PC-3 (cell line): ENCODE results near the gene PEX11A. TPM values are rescaled to one million over a fixed set of nuclear protein-coding genes. Genes with fewer than 3 reads are reported as not detected.

Source experiments
- ATAC-seq: fragments of 200-7000 bp; cut with Tn5 transposase; 2 replicates; pipeline ENCODE4 v1.9.1; 2020; ENCODE audit warnings: mild to moderate bottlenecking, moderate library complexity
- BruUV-seq: library from RNA; stranded (reverse); fragments of 400-500 nt; replicated peaks from 2 replicates; lab custom pipeline; 2021; lab: Mats Ljungman, UMichigan
- CTCF ChIA-PET: fragments of 300-600 bp; sonication (Branson Sonifier 250); formaldehyde crosslinking; loops from one replicate; lab custom pipeline; 2022; ENCODE audit warnings: antibody characterized with exemption; lab: Charles Lee
- POLR2A ChIA-PET: fragments of 300-600 bp; sonication (Branson Sonifier 250); formaldehyde crosslinking; loops from one replicate; lab custom pipeline; 2022; ENCODE audit warnings: antibody characterized with exemption; ENCODE audit not compliant: unreplicated experiment; lab: Charles Lee
- DNase-seq: peaks from one replicate; pipeline ENCODE4 v3.0.0-alpha.2; 2015
- H2AFZ ChIP-seq: fragments of 300-600 bp; sonication (generic); 2 replicates; pipeline ENCODE4 v1.6.0; 2016; ENCODE audit warnings: antibody characterized with exemption, low read length
- H3F3A ChIP-seq: fragments of 300-600 bp; sonication (generic); one replicate; pipeline ENCODE4 v1.6.0; 2017; ENCODE audit warnings: antibody characterized with exemption, low read length, control low read depth, mild to moderate bottlenecking; ENCODE audit not compliant: unreplicated experiment
- H3K27ac ChIP-seq: fragments of 300-600 bp; sonication (generic); 2 replicates; pipeline ENCODE4 v1.5.1; 2016; ENCODE audit warnings: mild to moderate bottlenecking, low read length
- H3K27me3 ChIP-seq: fragments of 300-600 bp; sonication (generic); 2 replicates; pipeline ENCODE4 v1.6.1; 2016; ENCODE audit warnings: low read length, mixed read lengths
- H3K36me3 ChIP-seq: fragments of 300-600 bp; sonication (generic); 2 replicates; pipeline ENCODE4 v1.6.1; 2016; ENCODE audit warnings: low read depth, mixed run types, low read length, mixed read lengths
- H3K4me1 ChIP-seq: fragments of 300-600 bp; sonication (generic); 2 replicates; pipeline ENCODE4 v1.5.1; 2016; ENCODE audit warnings: low read length; ENCODE audit not compliant: insufficient read depth
- H3K4me2 ChIP-seq: fragments of 300-600 bp; sonication (generic); 2 replicates; pipeline ENCODE4 v1.6.0; 2016; ENCODE audit warnings: low read length
- H3K4me3 ChIP-seq: fragments of 300-600 bp; sonication (generic); 2 replicates; pipeline ENCODE4 v1.5.1; 2016; ENCODE audit warnings: mild to moderate bottlenecking, low read length, mixed read lengths
- H3K79me2 ChIP-seq: fragments of 300-600 bp; sonication (generic); 2 replicates; pipeline ENCODE4 v1.6.1; 2017; ENCODE audit warnings: low read length, mixed read lengths
- H3K9ac ChIP-seq: fragments of 300-600 bp; sonication (generic); 2 replicates; pipeline ENCODE4 v1.6.0; 2016; ENCODE audit warnings: mild to moderate bottlenecking, low read length
- H3K9me2 ChIP-seq: fragments of 300-600 bp; sonication (generic); replicated peaks from 2 replicates; pipeline ENCODE4 v1.6.1; 2016; ENCODE audit warnings: mixed run types, low read length, mixed read lengths
- H3K9me3 ChIP-seq: fragments of 300-600 bp; sonication (generic); 2 replicates; pipeline ENCODE4 v1.6.1; 2016; ENCODE audit warnings: low read length, mixed read lengths
- H4K20me1 ChIP-seq: fragments of 300-600 bp; sonication (generic); 2 replicates; pipeline ENCODE4 v1.6.1; 2016; ENCODE audit warnings: low read length, mixed read lengths
- EZH2 ChIP-seq: fragments of 300-600 bp; sonication (generic); IDR thresholded peaks from one replicate; pipeline ENCODE4 v1.6.1; 2017; ENCODE audit warnings: antibody characterized with exemption, mild to moderate bottlenecking, low read length; ENCODE audit not compliant: unreplicated experiment
- EZH2phosphoT487 ChIP-seq: fragments of 300-600 bp; sonication (generic); IDR thresholded peaks from 2 replicates; pipeline ENCODE4 v1.6.1; 2018; ENCODE audit warnings: mild to moderate bottlenecking, antibody characterized with exemption, low read length, borderline replicate concordance
- intact Hi-C: fragments of 100-400 bp; cut with micrococcal nuclease; formaldehyde crosslinking; loops from 2 replicates; pipeline ENCODE4 v1.9.0; 2023
- total RNA-seq: library from RNA; depleted of rRNA; stranded (reverse); fragments of >200 nt; gene quantifications from 2 replicates; pipeline ENCODE4 v1.2.3, GENCODE V29; 2014
- TF ChIP-seq, protein P1 (sequence below): fragments of 300-600 bp; sonication (generic); conservative IDR thresholded peaks from 2 replicates; pipeline ENCODE4 v1.5.1; 2017; ENCODE audit warnings: antibody characterized with exemption, low read depth, mild to moderate bottlenecking, low read length

Gene PEX11A
- total RNA-seq, 1 experiment from 2014 or later: 9.7 TPM

DNA sequence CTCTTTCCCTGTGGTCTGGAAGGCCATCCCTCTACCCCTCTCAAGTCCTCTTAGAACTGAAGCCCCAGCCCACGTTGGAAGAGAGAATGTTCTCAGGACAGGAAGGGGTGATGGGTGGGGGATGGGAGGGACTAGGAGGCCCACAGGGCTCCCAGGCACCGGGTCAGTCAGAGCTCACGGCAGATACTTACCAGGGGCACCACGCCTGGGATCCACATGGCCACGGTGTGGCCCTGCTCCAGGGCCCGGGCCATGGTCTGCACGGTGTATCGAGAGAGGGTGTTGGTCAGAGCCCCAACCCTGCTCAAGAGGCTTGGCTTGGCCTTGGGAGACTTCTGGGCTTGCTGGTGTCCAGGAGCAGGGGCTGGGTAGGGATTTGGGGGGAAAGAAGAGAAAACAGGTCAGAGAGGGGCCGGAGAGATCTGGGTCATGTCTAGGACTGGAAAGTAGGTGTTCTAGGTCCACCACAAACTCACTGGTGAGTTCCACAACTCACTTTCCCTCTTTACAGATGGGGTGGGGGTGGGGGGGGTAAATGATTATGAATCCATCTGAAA lies 21.2 kb downstream of the PEX11A start:
- intact Hi-C loops: no loop called here
- Histone ChIP-seq H3F3A (no peaks in the 10 kb centered on the region), H3K79me2 (no peaks in the 10 kb centered on the region), H3K27me3 (no peaks in the 10 kb centered on the region), H2AFZ (no peak overlapping the region), H3K9me3 (no peaks in the 10 kb centered on the region), H4K20me1 (no peaks in the 10 kb centered on the region), H3K4me3 (no peak overlapping the region), H3K36me3 (no peaks in the 10 kb centered on the region), H3K4me1 (peaks cover 15% of the 10 kb centered on the region), H3K4me2 (no peak overlapping the region), H3K9me2 (no peaks in the 10 kb centered on the region), H3K9ac (no peak overlapping the region), H3K27ac (no peak overlapping the region)
- POLR2A ChIA-PET: no interaction called here
- CTCF ChIA-PET: no interaction called here
- TF ChIP-seq EZH2 (no peak), EZH2phosphoT487 (no peak)
- TF ChIP-seq, protein P1, sequence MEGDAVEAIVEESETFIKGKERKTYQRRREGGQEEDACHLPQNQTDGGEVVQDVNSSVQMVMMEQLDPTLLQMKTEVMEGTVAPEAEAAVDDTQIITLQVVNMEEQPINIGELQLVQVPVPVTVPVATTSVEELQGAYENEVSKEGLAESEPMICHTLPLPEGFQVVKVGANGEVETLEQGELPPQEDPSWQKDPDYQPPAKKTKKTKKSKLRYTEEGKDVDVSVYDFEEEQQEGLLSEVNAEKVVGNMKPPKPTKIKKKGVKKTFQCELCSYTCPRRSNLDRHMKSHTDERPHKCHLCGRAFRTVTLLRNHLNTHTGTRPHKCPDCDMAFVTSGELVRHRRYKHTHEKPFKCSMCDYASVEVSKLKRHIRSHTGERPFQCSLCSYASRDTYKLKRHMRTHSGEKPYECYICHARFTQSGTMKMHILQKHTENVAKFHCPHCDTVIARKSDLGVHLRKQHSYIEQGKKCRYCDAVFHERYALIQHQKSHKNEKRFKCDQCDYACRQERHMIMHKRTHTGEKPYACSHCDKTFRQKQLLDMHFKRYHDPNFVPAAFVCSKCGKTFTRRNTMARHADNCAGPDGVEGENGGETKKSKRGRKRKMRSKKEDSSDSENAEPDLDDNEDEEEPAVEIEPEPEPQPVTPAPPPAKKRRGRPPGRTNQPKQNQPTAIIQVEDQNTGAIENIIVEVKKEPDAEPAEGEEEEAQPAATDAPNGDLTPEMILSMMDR: no peak
- BruUV-seq: no TSS peak
- ATAC-seq (no peak), DNase-seq (no peak)

DNA sequence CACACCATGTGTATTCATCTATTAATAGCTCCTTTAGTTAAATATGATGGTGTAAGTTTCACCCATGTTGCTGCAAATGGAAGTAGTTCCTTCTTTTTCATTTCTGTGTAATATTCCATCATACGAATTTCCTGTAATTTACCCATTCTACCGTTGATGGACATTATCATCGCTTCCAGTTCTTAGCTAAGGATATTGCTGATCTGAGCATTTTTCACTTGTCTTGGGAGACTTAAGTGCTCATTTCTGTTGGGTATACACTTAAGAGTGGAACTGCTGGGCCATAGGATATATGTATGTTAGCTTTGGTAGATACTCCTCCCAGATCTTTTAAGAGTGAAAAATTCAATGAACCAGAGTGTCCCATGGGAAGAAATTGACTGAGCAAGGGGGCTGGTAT lies 22.4 kb downstream of the PEX11A start:
- CTCF ChIA-PET: no interaction called here
- TF ChIP-seq EZH2phosphoT487: no peak
- TF ChIP-seq, protein P1: no peak
- no peak for TF ChIP-seq EZH2
- Histone ChIP-seq H3K27me3 (no peaks in the 10 kb centered on the region), H3F3A (no peaks in the 10 kb centered on the region), H3K4me3 (no peak overlapping the region), H3K27ac (no peak overlapping the region), H2AFZ (no peak overlapping the region), H3K4me1 (peaks cover 20% of the 10 kb centered on the region), H3K9ac (no peak overlapping the region), H3K79me2 (no peaks in the 10 kb centered on the region), H3K9me3 (no peaks in the 10 kb centered on the region), H4K20me1 (no peaks in the 10 kb centered on the region), H3K9me2 (no peaks in the 10 kb centered on the region), H3K4me2 (no peak overlapping the region), H3K36me3 (no peaks in the 10 kb centered on the region)
- no peak for ATAC-seq
- intact Hi-C loops: no loop called here
- POLR2A ChIA-PET: no interaction called here
- BruUV-seq: no TSS peak
- no peak for DNase-seq

DNA sequence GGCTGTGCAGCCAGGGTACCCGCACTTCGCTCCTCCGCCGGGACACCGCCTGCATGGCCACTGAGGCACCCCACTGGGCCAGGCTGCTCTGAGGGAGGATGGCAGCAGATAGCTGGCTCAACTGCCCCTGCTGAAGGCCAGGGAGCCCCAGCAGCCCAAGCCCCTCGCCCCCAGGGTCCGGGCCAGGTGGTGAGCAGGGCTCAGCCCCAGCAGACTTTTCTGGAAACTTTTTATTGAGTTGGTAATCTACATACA lies 22.9 kb downstream of the PEX11A start:
- Histone ChIP-seq H3F3A (no peaks in the 10 kb centered on the region), H3K9me2 (no peaks in the 10 kb centered on the region), H2AFZ (no peak overlapping the region), H3K4me2 (no peak overlapping the region), H3K79me2 (no peaks in the 10 kb centered on the region), H3K9ac (no peak overlapping the region), H3K36me3 (no peaks in the 10 kb centered on the region), H3K27me3 (no peaks in the 10 kb centered on the region), H3K27ac (no peak overlapping the region), H3K4me1 (peaks cover 25% of the 10 kb centered on the region), H3K4me3 (no peak overlapping the region), H4K20me1 (no peaks in the 10 kb centered on the region), H3K9me3 (no peaks in the 10 kb centered on the region)
- TF ChIP-seq, protein P1: no peak
- TF ChIP-seq EZH2 (no peak), EZH2phosphoT487 (no peak)
- POLR2A ChIA-PET: no interaction called here
- CTCF ChIA-PET: no interaction called here
- DNase-seq (no peak), ATAC-seq (no peak)
- no TSS peak for BruUV-seq
- intact Hi-C loops: no loop called here
